Measurements from ENCODE around the gene FER. TPM values are rescaled to one million over a fixed set of nuclear protein-coding genes. Genes with fewer than 3 reads are reported as not detected.

The FER gene
- total and polyA plus RNA-seq, 9 of the 15 experiments (the other 6 are each of a cell fraction or from before 2014, with no cell fraction given): 6.7 to 18.2 (median 8.9) TPM

GRCh38 chr5:108862211-108862610 is 114.5 kb downstream of the FER start:
- H3K9ac ChIP-seq (ENCODE audit: insufficient read depth in 1 of 2, low read depth in 2 of 2, low read length in 2 of 2): no peak overlapping the region
- ATAC-seq: no peak
- H3K79me2 ChIP-seq (ENCODE audit: control insufficient read depth, insufficient read depth, low read length): no peaks in the 10 kb centered on the region
- no peaks in the 10 kb centered on the region for H3K9me3 ChIP-seq (replicated peaks; ENCODE audit: control insufficient read depth, insufficient read depth, low read depth, low read length)
- H3K4me3 ChIP-seq: no peak overlapping the region
- in situ Hi-C loops (cut with MboI) (no loop called here), intact Hi-C loops (cut with micrococcal nuclease) (no loop called here)
- H3K4me2 ChIP-seq (ENCODE audit: insufficient read depth, low read length): no peak overlapping the region
- H3K27ac ChIP-seq (ENCODE audit: extremely low read depth, low read depth, low read length): no peak overlapping the region
- H4K20me1 ChIP-seq (replicated peaks; ENCODE audit: control insufficient read depth, insufficient read depth, low read length): no peaks in the 10 kb centered on the region
- no peaks in the 10 kb centered on the region; a peak in 1 of 5 replicates for H3K4me1 ChIP-seq (replicated peaks in 1 of 2; ENCODE audit: control insufficient read depth in 2 of 2, insufficient read depth in 2 of 2, low read length in 2 of 2)
- H3K36me3 ChIP-seq (ENCODE audit: control insufficient read depth, insufficient read depth, low read length): no peaks in the 10 kb centered on the region
- H2AFZ ChIP-seq (ENCODE audit: low read depth, low read length): no peak overlapping the region
- CTCF ChIA-PET (ENCODE audit: low intra/inter-chr PET ratio): no interaction called here
- no peaks in the 10 kb centered on the region for H3K9me1 ChIP-seq (ENCODE audit: control insufficient read depth, insufficient read depth, low read length)
- no peaks in the 10 kb centered on the region for H3K27me3 ChIP-seq (ENCODE audit: control insufficient read depth in 2 of 2, insufficient read depth in 2 of 2, low read length in 2 of 2)
- POLR2A ChIA-PET: no interaction called here
- BruUV-seq (replicated peaks): no TSS peak
- no peak for TF ChIP-seq PHF8 (IDR thresholded peaks at IDR 0.05; ENCODE audit: borderline replicate concordance, low read length)
- TF ChIP-seq ARHGAP35 (IDR thresholded peaks at IDR 0.05; ENCODE audit: partially characterized antibody): no peak
- TF ChIP-seq HNRNPH1 (optimal IDR thresholded peaks at IDR 0.05; ENCODE audit: low read depth, low read length): no peak
- no peak for TF ChIP-seq ZNF197 (CRISPR knock-in tag; IDR thresholded peaks at IDR 0.05; ENCODE audit: low read depth)
- TF ChIP-seq, protein P1, sequence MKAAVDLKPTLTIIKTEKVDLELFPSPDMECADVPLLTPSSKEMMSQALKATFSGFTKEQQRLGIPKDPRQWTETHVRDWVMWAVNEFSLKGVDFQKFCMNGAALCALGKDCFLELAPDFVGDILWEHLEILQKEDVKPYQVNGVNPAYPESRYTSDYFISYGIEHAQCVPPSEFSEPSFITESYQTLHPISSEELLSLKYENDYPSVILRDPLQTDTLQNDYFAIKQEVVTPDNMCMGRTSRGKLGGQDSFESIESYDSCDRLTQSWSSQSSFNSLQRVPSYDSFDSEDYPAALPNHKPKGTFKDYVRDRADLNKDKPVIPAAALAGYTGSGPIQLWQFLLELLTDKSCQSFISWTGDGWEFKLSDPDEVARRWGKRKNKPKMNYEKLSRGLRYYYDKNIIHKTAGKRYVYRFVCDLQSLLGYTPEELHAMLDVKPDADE (conservative IDR thresholded peaks at IDR 0.05; ENCODE audit: control insufficient read depth, low read depth, low read length): no peak
- no peak for TF ChIP-seq RBBP5 (IDR thresholded peaks at IDR 0.05; ENCODE audit: borderline replicate concordance, insufficient read depth, low read length, poor library complexity, severe bottlenecking)
- TF ChIP-seq CHD4 (IDR thresholded peaks at IDR 0.05; ENCODE audit: insufficient read depth, insufficient replicate concordance, low read depth, low read length, poor library complexity, severe bottlenecking): no peak
- no peak for TF ChIP-seq ZKSCAN3 (CRISPR knock-in tag; IDR thresholded peaks at IDR 0.05)
- TF ChIP-seq CREBBP (IDR thresholded peaks at IDR 0.05; ENCODE audit: low read depth, low read length): no peak
- TF ChIP-seq ZNF41 (CRISPR knock-in tag; conservative IDR thresholded peaks at IDR 0.05): no peak
- FAIRE-seq: no peak
- DNase-seq (ENCODE audit: extremely low read depth in 1 of 4, low spot score in 3 of 4): no peak
